Erythroblast (primary cell): ENCODE data around the gene BICRA.

ENCODE experiments used
- GATA1 ChIP-seq: IDR thresholded peaks from 2 replicates; pipeline ENCODE4 v1.6.1; 2011; ENCODE audit warnings: low read depth, mild to moderate bottlenecking, control low read depth, low read length, moderate library complexity
- POLR2A ChIP-seq: IDR thresholded peaks from 2 replicates; pipeline ENCODE4 v1.6.1; 2011; ENCODE audit warnings: mild to moderate bottlenecking, low read length

GRCh38 chr19:47713046-47714021 is 104.4 kb downstream of the BICRA start, which contains the start of gene EHD2:
- TF ChIP-seq POLR2A = no peak
- no peak for TF ChIP-seq GATA1
